ENCODE data around the gene DAZAP2.
"Not testable (repeated sequence)": the region's sequence is repeated elsewhere in the genome, so short reads cannot be mapped to it uniquely, and the experiment has no call there.

The DAZAP2 gene

DNA sequence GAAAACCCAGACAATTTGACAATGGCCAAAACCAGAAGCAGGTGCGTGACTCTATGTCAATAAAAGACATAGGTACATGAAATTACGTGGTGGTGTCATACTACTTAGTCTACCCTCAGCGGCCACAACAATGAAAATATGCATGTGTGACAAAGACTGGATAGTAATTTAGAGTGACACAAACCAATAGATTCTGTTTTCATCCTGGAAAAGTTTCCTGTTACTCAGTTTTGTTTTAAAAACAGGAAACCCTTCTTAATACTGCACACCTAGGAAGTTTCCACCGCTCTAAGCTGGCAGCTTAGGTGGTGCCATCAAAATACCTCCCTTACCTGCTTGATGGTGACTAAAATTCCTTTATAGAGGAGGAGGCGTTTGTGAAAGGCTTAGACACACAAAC, 35.9 kb upstream of the DAZAP2 start:
- Mint-ChIP-seq H3K4me1 (ENCODE audit: low read depth in 2 of 2) (no peaks in the 10 kb centered on the region), H3K27ac (no peak overlapping the region), H3K36me3 (ENCODE audit: insufficient read depth) (peaks cover 3% of the 10 kb centered on the region), H3K9me3 (no peaks in the 10 kb centered on the region), H3K27me3 (no peaks in the 10 kb centered on the region), H3K4me3 (no peak overlapping the region)
- DNase-seq: no peak
- no peak for ATAC-seq (replicated peaks)

DNA sequence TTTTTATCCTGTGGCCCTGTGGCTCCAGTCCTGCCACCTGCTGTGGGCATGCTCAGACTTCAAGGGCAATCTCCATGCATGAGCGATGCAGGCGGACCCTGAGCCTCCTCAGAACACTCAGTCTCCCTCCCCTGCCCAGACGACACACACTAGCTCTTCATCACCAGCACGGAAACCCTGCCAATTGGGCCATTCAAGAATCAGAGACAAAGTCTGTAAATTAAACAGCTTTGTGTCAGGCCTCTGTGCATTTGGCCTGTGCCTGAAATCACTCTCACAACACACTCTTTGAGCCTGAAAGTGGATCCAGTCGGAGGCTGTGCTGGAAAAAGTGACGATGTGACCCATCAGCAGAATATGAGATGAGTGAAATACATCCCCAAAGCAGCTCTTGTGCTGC, 33.3 kb upstream of the DAZAP2 start:
- Mint-ChIP-seq H3K4me1 (ENCODE audit: low read depth in 2 of 2) (no peaks in the 10 kb centered on the region), H3K36me3 (ENCODE audit: insufficient read depth) (peaks cover 6% of the 10 kb centered on the region), H3K27me3 (no peaks in the 10 kb centered on the region), H3K4me3 (no peak overlapping the region), H3K9me3 (no peaks in the 10 kb centered on the region), H3K27ac (peak overlapping the region in 1 of 2 donors; percentile 69)
- ATAC-seq (replicated peaks): no peak
- DNase-seq: no peak

GRCh38 chr12:51208016-51208660, 30.5 kb upstream of the DAZAP2 start:
- ATAC-seq (replicated peaks): no peak
- no peaks in the 10 kb centered on the region for H3K27me3 Mint-ChIP-seq
- DNase-seq: no peak
- H3K36me3 Mint-ChIP-seq (ENCODE audit: insufficient read depth): peaks cover 4% of the 10 kb centered on the region
- H3K4me3 Mint-ChIP-seq: no peak overlapping the region
- H3K4me1 Mint-ChIP-seq (ENCODE audit: low read depth in 2 of 2): no peaks in the 10 kb centered on the region
- H3K9me3 Mint-ChIP-seq: no peaks in the 10 kb centered on the region
- peak overlapping the region in 1 of 2 donors; percentile 49 for H3K27ac Mint-ChIP-seq

GRCh38 chr12:51209259-51209658, 29.4 kb upstream of the DAZAP2 start:
- Mint-ChIP-seq H3K4me3 (no peak overlapping the region), H3K4me1 (ENCODE audit: low read depth in 2 of 2) (no peaks in the 10 kb centered on the region), H3K27ac (no peak overlapping the region), H3K36me3 (ENCODE audit: insufficient read depth) (peaks cover 4% of the 10 kb centered on the region), H3K27me3 (no peaks in the 10 kb centered on the region), H3K9me3 (no peaks in the 10 kb centered on the region)
- DNase-seq (no peak), ATAC-seq (replicated peaks) (no peak)

DNA sequence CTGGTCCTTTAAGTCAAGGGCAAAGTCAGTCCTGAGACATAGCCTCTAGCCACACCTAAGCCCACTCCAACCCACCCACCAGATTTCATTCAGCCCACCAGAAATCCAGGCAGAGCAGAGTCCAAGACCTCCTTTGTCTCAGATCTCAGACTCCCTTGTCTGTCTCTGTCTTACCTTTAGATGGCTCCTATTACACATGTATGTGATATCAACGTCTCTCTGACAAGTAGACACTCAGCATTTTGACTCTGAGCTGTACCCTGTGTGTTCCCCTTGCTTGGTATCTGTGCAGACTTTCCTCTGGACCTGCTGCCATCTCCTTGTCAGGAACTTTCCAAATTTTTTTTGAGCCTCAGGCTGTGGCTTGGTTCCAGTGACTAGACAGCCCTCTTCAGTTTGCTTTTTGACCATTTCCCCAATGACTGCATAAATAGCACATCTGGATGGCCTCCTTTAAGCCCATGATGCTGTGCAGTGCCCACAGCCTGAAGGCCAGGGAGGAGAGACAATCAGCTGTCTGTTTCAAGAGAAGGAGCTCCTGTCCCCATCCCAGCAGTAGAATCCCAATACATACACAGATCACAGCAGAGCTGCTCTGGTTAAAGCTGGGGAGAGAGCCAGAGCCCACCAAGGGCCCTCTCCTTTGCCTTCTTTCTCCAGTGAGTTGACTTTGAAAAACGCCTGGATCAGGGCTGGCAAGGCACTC, 27.8 kb upstream of the DAZAP2 start:
- DNase-seq (no peak), ATAC-seq (replicated peaks) (no peak)
- no peaks in the 10 kb centered on the region for H3K9me3 Mint-ChIP-seq
- H3K4me3 Mint-ChIP-seq: no peak overlapping the region
- peaks cover 4% of the 10 kb centered on the region for H3K36me3 Mint-ChIP-seq (ENCODE audit: insufficient read depth)
- peaks cover 0 to 2% of the 10 kb centered on the region in 2 donors for H3K4me1 Mint-ChIP-seq (ENCODE audit: low read depth in 2 of 2)
- peak overlapping the region in 1 of 2 donors; percentile 82 for H3K27ac Mint-ChIP-seq
- no peaks in the 10 kb centered on the region for H3K27me3 Mint-ChIP-seq

DNA sequence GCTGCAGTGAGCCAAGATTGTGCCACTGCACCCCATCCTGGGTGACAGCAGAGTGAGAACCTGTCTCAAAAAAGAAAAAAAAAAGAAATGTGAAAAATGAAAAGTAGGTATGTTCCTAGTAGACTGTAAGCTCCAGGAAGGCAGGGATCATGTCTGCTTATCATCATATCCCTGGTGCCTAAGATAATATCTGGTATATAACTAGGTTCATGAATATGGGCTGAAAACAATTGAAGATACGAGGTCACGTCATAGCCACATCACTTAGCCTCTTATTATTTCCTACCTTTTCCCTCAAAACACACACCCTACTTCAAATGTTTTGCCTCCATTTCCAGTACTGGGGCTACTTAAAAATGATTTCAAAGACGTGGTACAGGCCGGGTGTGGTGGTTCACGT, 23.7 kb upstream of the DAZAP2 start:
- peaks cover 3% of the 10 kb centered on the region for H3K36me3 Mint-ChIP-seq (ENCODE audit: insufficient read depth)
- H3K9me3 Mint-ChIP-seq: no peaks in the 10 kb centered on the region
- ATAC-seq (replicated peaks) (no peak), DNase-seq (no peak)
- no peak overlapping the region for H3K27ac Mint-ChIP-seq
- H3K4me1 Mint-ChIP-seq (ENCODE audit: low read depth in 2 of 2): peaks cover 10 to 16% of the 10 kb centered on the region in 2 donors
- no peaks in the 10 kb centered on the region for H3K27me3 Mint-ChIP-seq
- H3K4me3 Mint-ChIP-seq: no peak overlapping the region

DNA sequence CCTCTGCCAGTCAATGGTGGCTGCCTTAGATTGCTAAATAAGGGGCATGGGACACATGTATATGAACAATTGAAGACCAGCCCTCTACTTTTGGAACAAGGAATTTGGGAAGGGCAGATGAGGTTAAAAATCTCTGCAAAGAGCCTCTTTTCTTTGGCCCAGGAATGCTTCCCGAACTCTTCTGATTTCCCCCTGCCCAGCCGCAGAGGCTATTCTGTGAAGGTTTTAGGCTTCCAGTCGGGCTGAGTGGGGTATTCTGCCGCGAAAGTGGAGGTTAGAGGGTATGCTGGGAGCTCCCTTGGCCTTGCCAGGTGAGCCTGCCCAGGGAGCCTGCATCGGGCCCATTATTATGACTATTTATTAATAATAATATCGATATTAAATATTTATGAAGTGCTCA, 22.0 kb upstream of the DAZAP2 start:
- no peaks in the 10 kb centered on the region for H3K9me3 Mint-ChIP-seq
- ATAC-seq (replicated peaks): no peak
- DNase-seq: no peak
- peaks cover 3% of the 10 kb centered on the region for H3K36me3 Mint-ChIP-seq (ENCODE audit: insufficient read depth)
- H3K27ac Mint-ChIP-seq: peak overlapping the region; percentile 65 to 69
- peaks cover 10 to 16% of the 10 kb centered on the region in 2 donors for H3K4me1 Mint-ChIP-seq (ENCODE audit: low read depth in 2 of 2)
- H3K27me3 Mint-ChIP-seq: no peaks in the 10 kb centered on the region
- peak overlapping the region; percentile 66 to 69 for H3K4me3 Mint-ChIP-seq

- Mint-ChIP-seq H3K9me3 (no peaks in the 10 kb centered on the region), H3K4me3 (peak overlapping the region; percentile 92 to 97), H3K4me1 (ENCODE audit: low read depth in 2 of 2) (peaks cover 10 to 17% of the 10 kb centered on the region in 2 donors), H3K27ac (peak overlapping the region; percentile 98 to 99), H3K27me3 (no peaks in the 10 kb centered on the region), H3K36me3 (ENCODE audit: insufficient read depth) (peaks cover 3% of the 10 kb centered on the region)
- DNase-seq (peak; percentile 36 to 42 (median 39)), ATAC-seq (replicated peaks) (peak; percentile 59)
These were observed 21.3 kb upstream of the DAZAP2 start for GRCh38 chr12:51217133-51217967.

DNA sequence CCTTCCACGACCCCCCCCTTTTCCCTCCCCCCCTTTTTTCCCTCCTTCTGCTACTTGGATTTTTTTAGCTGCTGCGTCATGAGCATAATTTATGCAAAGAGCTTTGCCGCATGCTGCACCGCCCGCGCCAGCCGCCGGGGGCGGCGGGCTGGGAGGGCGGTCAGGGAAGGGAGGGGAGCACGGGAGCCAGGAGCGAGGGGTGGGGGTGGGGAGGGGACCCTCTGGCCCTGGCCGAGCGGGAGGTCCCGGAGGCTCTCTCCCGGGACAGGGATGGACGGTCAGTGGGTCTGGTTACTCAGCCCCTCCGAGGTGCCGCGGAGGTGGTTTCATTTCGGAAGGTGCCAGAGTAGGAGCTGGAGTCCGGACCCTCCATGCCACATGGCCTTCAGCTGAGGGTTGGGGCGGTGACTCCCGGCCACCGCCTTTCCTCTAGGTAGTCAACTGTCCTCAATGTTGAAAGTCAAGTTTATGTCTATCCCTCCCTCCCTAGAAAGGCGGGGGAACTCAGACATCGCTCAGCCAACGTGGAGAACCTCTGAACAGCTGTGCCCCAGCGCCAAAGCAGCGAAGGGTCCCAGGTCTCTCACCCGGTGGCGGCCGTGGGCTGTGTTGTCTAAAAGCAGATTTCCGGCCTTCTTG, 20.5 kb upstream of the DAZAP2 start, which contains the start of gene POU6F1:
POU6F1 (minus strand) TSS at position 95 of the 639 bp plus-strand sequence. CDS start 11,226 bp downstream, outside the sequence.
- H3K27me3 Mint-ChIP-seq: no peaks in the 10 kb centered on the region
- DNase-seq: peak; percentile 54 to 66 (median 59)
- H3K9me3 Mint-ChIP-seq: no peaks in the 10 kb centered on the region

DNA sequence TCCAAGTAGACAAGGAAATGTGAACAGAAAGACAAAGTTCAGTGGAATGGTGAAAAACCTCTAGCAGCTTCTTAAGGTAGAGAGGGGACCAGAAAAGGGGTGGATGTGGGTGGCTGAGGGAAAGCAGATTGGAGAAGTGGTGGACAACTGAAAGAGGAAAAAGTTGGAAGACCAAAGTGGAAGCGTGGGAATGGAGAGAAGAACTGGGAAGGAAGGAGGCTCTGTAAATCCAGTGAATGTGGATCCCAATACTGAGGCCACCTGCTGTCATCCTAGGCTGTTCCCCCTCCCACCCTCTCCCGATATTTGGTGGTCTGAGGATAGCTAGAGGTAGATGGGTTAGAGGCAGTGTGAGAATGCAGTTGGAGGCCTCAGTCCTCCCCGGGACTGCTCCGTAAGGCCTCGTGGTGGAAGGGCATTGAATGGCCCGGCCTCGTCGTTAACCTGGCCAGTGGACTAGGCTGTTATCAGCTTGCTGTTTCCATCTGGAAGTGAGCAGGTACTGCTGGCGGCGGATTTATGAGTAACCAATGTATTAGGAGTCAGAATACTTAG, 19.9 kb upstream of the DAZAP2 start:
- H3K27ac Mint-ChIP-seq: peak overlapping the region; percentile 98 to 99

More for the DNA sequence above, 20.5 kb upstream of the DAZAP2 start, which contains the start of gene POU6F1:
- Mint-ChIP-seq H3K4me1 (ENCODE audit: low read depth in 2 of 2) (peaks cover 10 to 20% of the 10 kb centered on the region in 2 donors), H3K4me3 (peak within 1 kb of the TSS; percentile 92 to 97), H3K36me3 (ENCODE audit: insufficient read depth) (peaks cover 3% of the 10 kb centered on the region), H3K27ac (peak within 1 kb of the TSS; percentile 98 to 99)
- ATAC-seq (replicated peaks): peak; percentile 80

GRCh38 chr12:51219322-51219721, 19.3 kb upstream of the DAZAP2 start:
- H3K27me3 Mint-ChIP-seq: no peaks in the 10 kb centered on the region
- peak overlapping the region; percentile 92 to 97 for H3K4me3 Mint-ChIP-seq
- peaks cover 10 to 20% of the 10 kb centered on the region in 2 donors for H3K4me1 Mint-ChIP-seq (ENCODE audit: low read depth in 2 of 2)
- DNase-seq: no peak
- H3K36me3 Mint-ChIP-seq (ENCODE audit: insufficient read depth): peaks cover 3% of the 10 kb centered on the region
- no peak for ATAC-seq (replicated peaks)
- H3K9me3 Mint-ChIP-seq: no peaks in the 10 kb centered on the region
- peak overlapping the region in 1 of 2 donors; percentile 98 for H3K27ac Mint-ChIP-seq

More for the DNA sequence above, 19.9 kb upstream of the DAZAP2 start:
- Mint-ChIP-seq H3K36me3 (ENCODE audit: insufficient read depth) (peaks cover 3% of the 10 kb centered on the region), H3K27me3 (no peaks in the 10 kb centered on the region), H3K4me3 (peak overlapping the region; percentile 92 to 97), H3K9me3 (no peaks in the 10 kb centered on the region), H3K4me1 (ENCODE audit: low read depth in 2 of 2) (peaks cover 10 to 20% of the 10 kb centered on the region in 2 donors)
- no peak for DNase-seq
- no peak for ATAC-seq (replicated peaks)

DNA sequence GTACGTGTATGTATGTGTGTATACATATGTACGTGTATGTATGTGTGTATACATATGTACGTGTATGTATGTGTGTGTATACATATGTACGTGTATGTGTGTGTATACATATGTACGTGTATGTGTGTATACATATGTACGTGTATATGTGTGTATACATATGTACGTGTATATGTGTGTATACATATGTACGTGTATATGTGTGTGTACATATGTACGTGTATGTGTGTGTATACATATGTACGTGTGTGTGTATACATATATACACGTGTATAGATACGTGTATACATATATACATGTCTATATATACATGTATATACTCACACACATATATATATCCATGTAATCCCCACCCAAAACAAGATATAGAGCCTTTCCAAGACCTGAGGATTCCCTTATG, 18.8 kb upstream of the DAZAP2 start:
- H3K27ac Mint-ChIP-seq; H3K4me3 Mint-ChIP-seq; DNase-seq; H3K9me3 Mint-ChIP-seq; ATAC-seq (replicated peaks); H3K27me3 Mint-ChIP-seq; H3K36me3 Mint-ChIP-seq (ENCODE audit: insufficient read depth): not testable (repeated sequence)
- peaks cover 10 to 20% of the 10 kb centered on the region in 2 donors for H3K4me1 Mint-ChIP-seq (ENCODE audit: low read depth in 2 of 2)

- peaks cover 3% of the 10 kb centered on the region for H3K36me3 Mint-ChIP-seq (ENCODE audit: insufficient read depth)
- ATAC-seq (replicated peaks) (no peak), DNase-seq (no peak)
- peak overlapping the region in 1 of 2 donors; percentile 54 for H3K27ac Mint-ChIP-seq
- no peaks in the 10 kb centered on the region for H3K27me3 Mint-ChIP-seq
- peaks cover 8 to 15% of the 10 kb centered on the region in 2 donors for H3K4me1 Mint-ChIP-seq (ENCODE audit: low read depth in 2 of 2)
- H3K9me3 Mint-ChIP-seq: no peaks in the 10 kb centered on the region
- H3K4me3 Mint-ChIP-seq: no peak overlapping the region
These were observed 16.2 kb upstream of the DAZAP2 start for GRCh38 chr12:51222461-51222860.
